HG03103 (cell line): Measurements from ENCODE around the gene PPP1R16B.
A peak's percentile ranks its signal among the peaks of the same experiment; 100 is the strongest.
"Not testable (repeated sequence)": the region's sequence is repeated elsewhere in the genome, so short reads cannot be mapped to it uniquely, and the experiment has no call there.

ENCODE experiments used
- ATAC-seq: cut with Tn5 transposase; IDR thresholded peaks from one replicate; pipeline ENCODE4 v1.9.1; 2021; ENCODE audit warnings: low read depth; ENCODE audit not compliant: unreplicated experiment

Gene PPP1R16B

DNA sequence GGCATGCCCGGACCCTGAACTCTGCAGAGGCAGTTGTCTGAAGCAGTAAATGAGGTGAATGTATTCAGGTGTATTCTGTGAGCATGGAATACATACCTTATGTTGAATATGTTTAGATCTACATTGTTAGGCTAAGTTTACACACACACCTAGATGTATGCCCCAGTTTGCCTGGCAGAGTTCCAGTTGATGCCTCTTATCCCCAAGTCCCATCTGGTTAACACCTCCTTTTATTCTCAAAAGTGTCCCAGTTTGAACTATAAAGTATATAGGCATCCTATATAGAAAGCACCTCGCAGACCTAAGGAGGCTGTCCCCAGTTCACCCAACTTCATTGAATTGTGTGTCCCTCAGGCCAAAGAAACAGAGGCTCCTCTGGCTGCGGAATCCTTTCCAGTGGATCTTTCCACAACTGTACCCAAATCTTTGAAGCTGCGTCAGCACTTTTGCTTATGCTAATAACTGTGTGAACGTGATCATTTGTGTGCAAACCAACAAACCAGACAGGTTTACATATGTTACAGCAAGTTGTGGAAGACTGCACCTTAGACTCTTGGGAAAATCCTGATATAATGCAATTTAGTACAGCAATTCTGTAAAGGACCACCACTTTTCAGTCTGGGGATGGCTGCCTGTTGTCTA is 151.9 kb downstream of the PPP1R16B start:
- ATAC-seq = no peak

- no peak for ATAC-seq
These were observed 152.5 kb downstream of the PPP1R16B start for GRCh38 chr20:38957915-38958485.

GRCh38 chr20:38960187-38960687 is 154.7 kb downstream of the PPP1R16B start:
- not testable (repeated sequence) for ATAC-seq

GRCh38 chr20:38961530-38962043 is 156.1 kb downstream of the PPP1R16B start:
- ATAC-seq = no peak

GRCh38 chr20:38962044-38962927 is 156.8 kb downstream of the PPP1R16B start, which contains the start of gene DHX35:
DHX35 (plus strand) TSS chr20:38962344; CDS start chr20:38962368, 24 bp downstream.
- peak; percentile 93 for ATAC-seq

DNA sequence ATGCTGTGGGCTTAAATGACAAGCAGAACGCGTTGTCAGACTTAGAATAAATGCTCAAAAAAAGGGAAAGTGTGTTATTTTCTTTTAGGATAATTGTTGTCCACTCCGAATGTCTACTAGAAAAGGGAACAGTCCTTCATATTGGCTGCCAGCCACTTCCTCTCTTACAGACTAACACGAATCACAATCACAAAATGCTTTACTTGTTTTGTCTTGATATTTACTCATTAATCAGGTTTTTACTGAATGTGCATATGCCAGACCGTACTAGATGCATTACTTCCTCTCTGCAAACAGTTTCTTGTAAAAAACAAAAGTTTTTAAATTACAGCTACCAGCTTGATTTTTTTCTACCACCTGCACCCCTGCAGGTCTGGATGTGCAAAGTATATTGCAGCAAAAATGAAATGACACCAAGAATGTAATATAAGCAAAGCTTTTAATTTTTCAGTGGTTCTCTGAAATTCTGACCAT is 157.5 kb downstream of the PPP1R16B start:
- ATAC-seq = no peak

GRCh38 chr20:38963745-38964144 is 158.2 kb downstream of the PPP1R16B start:
- ATAC-seq = no peak

- ATAC-seq = no peak
These were observed 159.8 kb downstream of the PPP1R16B start for GRCh38 chr20:38965264-38965663.

DNA sequence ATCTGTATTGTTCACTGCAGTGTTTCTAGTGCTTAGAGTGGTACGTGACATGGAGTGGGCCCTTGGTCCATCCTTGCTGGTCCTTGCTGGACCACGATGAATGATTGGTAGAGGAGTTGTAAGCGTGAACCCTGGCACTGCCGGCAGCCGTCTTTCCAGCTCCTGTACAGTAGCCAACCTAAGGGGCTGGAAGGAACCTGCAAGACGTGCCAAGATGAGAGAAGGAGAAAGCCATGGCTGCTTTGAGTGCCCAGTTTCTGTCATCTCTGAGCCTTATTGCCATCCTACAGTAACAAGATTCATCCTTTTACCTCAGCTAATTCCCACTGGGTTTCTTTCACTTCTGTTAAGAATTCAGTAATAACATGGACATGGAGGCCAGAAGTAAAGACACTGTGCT is 162.6 kb downstream of the PPP1R16B start:
- no peak for ATAC-seq

- no peak for ATAC-seq
These were observed 164.2 kb downstream of the PPP1R16B start for GRCh38 chr20:38969708-38970107.

- no peak for ATAC-seq
These were observed 164.8 kb downstream of the PPP1R16B start for GRCh38 chr20:38970302-38970701.
